Measurements from ENCODE around the gene ZNF106. TPM values are rescaled to one million over a fixed set of nuclear protein-coding genes. Genes with fewer than 3 reads are reported as not detected.

Gene ZNF106
- total RNA-seq, 2 donors from 2014 or later = 77.4 to 83.8 TPM

GRCh38 chr15:42457445-42458442 lies 33.2 kb downstream of the ZNF106 start:
- Histone ChIP-seq H3K4me1 (ENCODE audit: control insufficient read depth in 1 of 2, low read depth in 2 of 2) (peaks cover 25 to 57% of the 10 kb centered on the region in 2 donors), H3K4me3 (peak overlapping the region; percentile 67), H3K36me3 (no peaks in the 10 kb centered on the region), H3K27me3 (replicated peaks; ENCODE audit: insufficient read depth) (no peaks in the 10 kb centered on the region), H3K9me3 (no peaks in the 10 kb centered on the region), H3K27ac (peak overlapping the region; percentile 90 to 92)
- ATAC-seq (ENCODE audit: insufficient number of reproducible peaks, low FRiP score, low read depth) (peak; percentile 83), DNase-seq (ENCODE audit: low spot score) (peak; percentile 40)
- no peak for TF ChIP-seq CTCF (IDR thresholded peaks at IDR 0.05)

GRCh38 chr15:42456971-42457370 lies 34.0 kb downstream of the ZNF106 start:
- Histone ChIP-seq H3K9me3 (no peaks in the 10 kb centered on the region), H3K36me3 (no peaks in the 10 kb centered on the region), H3K27me3 (replicated peaks; ENCODE audit: insufficient read depth) (no peaks in the 10 kb centered on the region), H3K27ac (peak overlapping the region; percentile 90 to 92), H3K4me3 (peak overlapping the region; percentile 67), H3K4me1 (ENCODE audit: control insufficient read depth in 1 of 2, low read depth in 2 of 2) (peaks cover 25 to 57% of the 10 kb centered on the region in 2 donors)
- TF ChIP-seq CTCF (IDR thresholded peaks at IDR 0.05) = no peak
- DNase-seq (ENCODE audit: low spot score) (no peak), ATAC-seq (ENCODE audit: insufficient number of reproducible peaks, low FRiP score, low read depth) (no peak)

- no peaks in the 10 kb centered on the region for H3K9me3 ChIP-seq
- peak overlapping the region; percentile 90 to 92 for H3K27ac ChIP-seq
- no peak for DNase-seq (ENCODE audit: low spot score)
- peak overlapping the region; percentile 67 for H3K4me3 ChIP-seq
- no peaks in the 10 kb centered on the region for H3K27me3 ChIP-seq (replicated peaks; ENCODE audit: insufficient read depth)
- no peak for ATAC-seq (ENCODE audit: insufficient number of reproducible peaks, low FRiP score, low read depth)
- H3K36me3 ChIP-seq = peaks cover 3% of the 10 kb centered on the region
- TF ChIP-seq CTCF (IDR thresholded peaks at IDR 0.05) = no peak
- H3K4me1 ChIP-seq (ENCODE audit: control insufficient read depth in 1 of 2, low read depth in 2 of 2) = peaks cover 25 to 56% of the 10 kb centered on the region in 2 donors
Observed at GRCh38 chr15:42456531-42456930, 34.4 kb downstream of the ZNF106 start.

- ATAC-seq (ENCODE audit: insufficient number of reproducible peaks, low FRiP score, low read depth) (no peak), DNase-seq (ENCODE audit: low spot score) (no peak)
- Histone ChIP-seq H3K9me3 (no peaks in the 10 kb centered on the region), H3K27me3 (replicated peaks; ENCODE audit: insufficient read depth) (no peaks in the 10 kb centered on the region), H3K4me3 (no peak overlapping the region), H3K27ac (no peak overlapping the region), H3K4me1 (ENCODE audit: control insufficient read depth in 1 of 2, low read depth in 2 of 2) (peaks cover 16 to 50% of the 10 kb centered on the region in 2 donors), H3K36me3 (peaks cover 19% of the 10 kb centered on the region)
- TF ChIP-seq CTCF (IDR thresholded peaks at IDR 0.05) = no peak
Observed at GRCh38 chr15:42453826-42454225, 37.1 kb downstream of the ZNF106 start.

GRCh38 chr15:42450425-42450790 lies 40.5 kb downstream of the ZNF106 start:
- Histone ChIP-seq H3K9me3 (no peaks in the 10 kb centered on the region), H3K27ac (no peak overlapping the region), H3K36me3 (peaks cover 31% of the 10 kb centered on the region), H3K4me1 (ENCODE audit: control insufficient read depth in 1 of 2, low read depth in 2 of 2) (peaks cover 6 to 30% of the 10 kb centered on the region in 2 donors), H3K27me3 (replicated peaks; ENCODE audit: insufficient read depth) (no peaks in the 10 kb centered on the region), H3K4me3 (no peak overlapping the region)
- DNase-seq (ENCODE audit: low spot score) (no peak), ATAC-seq (ENCODE audit: insufficient number of reproducible peaks, low FRiP score, low read depth) (no peak)
- no peak for TF ChIP-seq CTCF (IDR thresholded peaks at IDR 0.05)

All from thoracic aorta (tissue), 2 donors.